ENCODE data around the gene LCE7A. TPM values are rescaled to one million over a fixed set of nuclear protein-coding genes. Genes with fewer than 3 reads are reported as not detected.

Gene LCE7A
- total RNA-seq, 1 donor: not detected

DNA sequence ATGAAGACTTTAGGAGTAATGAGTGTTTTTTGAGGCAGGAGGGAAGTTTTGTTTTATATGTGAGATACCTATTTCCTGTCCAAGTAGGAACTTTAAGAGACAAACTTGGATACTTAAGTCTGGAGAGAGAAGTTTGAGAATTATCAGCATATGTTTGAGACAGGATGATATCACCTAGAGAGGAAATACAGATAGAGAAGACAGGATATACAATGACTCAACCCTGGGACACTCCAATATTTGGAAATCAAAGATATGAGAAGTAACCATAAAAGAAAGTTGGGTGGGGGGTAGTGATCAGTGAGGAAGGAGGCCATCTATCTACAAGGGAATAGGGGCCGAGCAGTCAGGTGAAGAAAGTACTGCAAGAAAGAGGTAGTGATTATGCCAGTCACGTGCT lies 6.5 kb downstream of the LCE7A start:
- no peak for DNase-seq (ENCODE audit: low read depth)
- no peak overlapping the region for H3K4me3 ChIP-seq (ENCODE audit: low read depth, low read length)

DNA sequence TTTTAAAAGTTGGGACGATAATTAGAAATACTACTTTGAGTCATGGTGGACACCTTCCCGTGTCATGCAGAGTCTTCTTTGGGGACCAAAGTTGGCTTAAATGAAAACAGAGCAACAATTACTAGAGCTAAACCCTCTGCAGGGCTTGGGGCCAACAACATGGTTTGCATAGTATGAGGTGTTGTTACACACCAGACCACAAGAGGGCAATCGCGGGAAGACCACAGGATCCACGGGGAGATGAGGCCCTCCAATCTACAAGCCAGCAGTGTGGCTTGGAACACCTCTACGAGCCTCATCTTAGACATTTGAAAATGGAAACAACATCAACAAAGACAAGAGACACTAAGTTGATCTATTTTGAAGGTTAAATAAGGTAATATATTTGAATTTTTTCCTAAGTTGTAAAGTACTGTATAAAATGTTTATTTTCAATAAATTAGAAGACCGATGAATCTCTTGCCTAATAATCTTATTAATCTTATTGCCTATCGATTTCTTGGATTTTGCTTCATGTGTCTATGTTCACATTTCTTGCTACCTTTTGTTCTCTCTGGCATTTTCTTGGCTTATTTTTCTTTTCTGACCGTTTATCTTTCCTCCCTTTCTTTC lies 10.1 kb downstream of the LCE7A start:
- no peak overlapping the region for H3K4me3 ChIP-seq (ENCODE audit: low read depth, low read length)
- peak; percentile 88 for TF ChIP-seq CTCF (IDR thresholded peaks at IDR 0.05; ENCODE audit: insufficient read depth, low read depth, low read length)
- peak; percentile 47 for DNase-seq (ENCODE audit: low read depth)

More for the DNA sequence above, 6.5 kb downstream of the LCE7A start:
- TF ChIP-seq CTCF (IDR thresholded peaks at IDR 0.05; ENCODE audit: insufficient read depth, low read depth, low read length): no peak

GRCh38 chr1:152870831-152871730 lies 11.3 kb downstream of the LCE7A start:
- DNase-seq (ENCODE audit: low read depth): no peak

GRCh38 chr1:152871731-152872126 lies 11.9 kb downstream of the LCE7A start:
- no peak for DNase-seq (ENCODE audit: low read depth)
- no peak overlapping the region for H3K4me3 ChIP-seq (ENCODE audit: low read depth, low read length)
- no peak for TF ChIP-seq CTCF (IDR thresholded peaks at IDR 0.05; ENCODE audit: insufficient read depth, low read depth, low read length)

More at GRCh38 chr1:152870831-152871730, 11.3 kb downstream of the LCE7A start:
- no peak overlapping the region for H3K4me3 ChIP-seq (ENCODE audit: low read depth, low read length)
- TF ChIP-seq CTCF (IDR thresholded peaks at IDR 0.05; ENCODE audit: insufficient read depth, low read depth, low read length): peak; percentile 27

DNA sequence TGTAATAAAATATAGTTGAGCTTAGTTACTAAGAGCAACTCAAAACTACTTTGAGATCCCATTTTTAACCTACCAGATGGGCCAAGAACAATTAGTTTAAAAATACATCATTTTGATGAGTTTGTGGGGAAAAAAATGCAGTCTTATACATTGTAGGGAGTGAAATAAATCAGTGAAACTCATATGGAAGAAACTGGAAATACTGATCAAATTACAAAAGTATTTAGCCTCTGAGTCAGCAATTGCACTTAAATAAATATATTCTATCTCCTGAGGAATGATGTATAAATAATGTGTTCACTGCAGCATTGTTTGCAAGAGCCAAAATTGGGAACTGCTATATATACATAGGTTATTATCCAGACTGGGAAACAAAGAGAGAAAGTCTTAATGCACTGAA lies 13.7 kb downstream of the LCE7A start:
- H3K4me3 ChIP-seq (ENCODE audit: low read depth, low read length): no peak overlapping the region
- DNase-seq (ENCODE audit: low read depth): no peak

GRCh38 chr1:152876827-152877226 lies 17.0 kb downstream of the LCE7A start:
- no peak overlapping the region for H3K4me3 ChIP-seq (ENCODE audit: low read depth, low read length)
- no peak for DNase-seq (ENCODE audit: low read depth)
- TF ChIP-seq CTCF (IDR thresholded peaks at IDR 0.05; ENCODE audit: insufficient read depth, low read depth, low read length): no peak

More for the DNA sequence above, 13.7 kb downstream of the LCE7A start:
- no peak for TF ChIP-seq CTCF (IDR thresholded peaks at IDR 0.05; ENCODE audit: insufficient read depth, low read depth, low read length)
